ENCODE measurements around the gene C8G. TPM values are rescaled to one million over a fixed set of nuclear protein-coding genes. Genes with fewer than 3 reads are reported as not detected.

Gene C8G
- total RNA-seq, 1 experiment from 2014 or later = 0.85 TPM

DNA sequence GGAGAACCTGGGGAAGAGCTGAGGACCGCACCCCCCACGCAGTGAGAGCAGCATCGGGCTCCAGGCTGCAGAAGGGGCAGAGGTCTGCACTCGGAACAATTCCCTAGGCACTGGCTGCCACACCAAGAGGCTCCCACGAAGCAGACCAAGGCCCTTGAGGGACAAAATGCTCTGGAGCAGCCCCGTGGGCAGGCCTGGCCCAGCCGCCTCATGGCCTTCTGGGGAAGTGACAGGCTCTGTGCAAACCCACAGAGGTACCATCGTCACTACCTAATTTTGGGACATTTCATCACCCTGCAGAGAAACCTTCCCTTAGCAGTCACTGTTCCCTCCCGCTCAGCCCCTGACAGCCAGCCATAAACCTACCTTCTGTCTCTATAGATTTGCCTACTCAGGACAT is 16.5 kb upstream of the C8G start (continued):
- TF ChIP-seq, protein P1, sequence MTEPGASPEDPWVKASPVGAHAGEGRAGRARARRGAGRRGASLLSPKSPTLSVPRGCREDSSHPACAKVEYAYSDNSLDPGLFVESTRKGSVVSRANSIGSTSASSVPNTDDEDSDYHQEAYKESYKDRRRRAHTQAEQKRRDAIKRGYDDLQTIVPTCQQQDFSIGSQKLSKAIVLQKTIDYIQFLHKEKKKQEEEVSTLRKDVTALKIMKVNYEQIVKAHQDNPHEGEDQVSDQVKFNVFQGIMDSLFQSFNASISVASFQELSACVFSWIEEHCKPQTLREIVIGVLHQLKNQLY (CRISPR knock-in tag; IDR thresholded peaks at IDR 0.05) = no peak
- TF ChIP-seq TEAD4 (CRISPR knock-in tag; IDR thresholded peaks at IDR 0.05) = no peak
- TF ChIP-seq, protein P2, sequence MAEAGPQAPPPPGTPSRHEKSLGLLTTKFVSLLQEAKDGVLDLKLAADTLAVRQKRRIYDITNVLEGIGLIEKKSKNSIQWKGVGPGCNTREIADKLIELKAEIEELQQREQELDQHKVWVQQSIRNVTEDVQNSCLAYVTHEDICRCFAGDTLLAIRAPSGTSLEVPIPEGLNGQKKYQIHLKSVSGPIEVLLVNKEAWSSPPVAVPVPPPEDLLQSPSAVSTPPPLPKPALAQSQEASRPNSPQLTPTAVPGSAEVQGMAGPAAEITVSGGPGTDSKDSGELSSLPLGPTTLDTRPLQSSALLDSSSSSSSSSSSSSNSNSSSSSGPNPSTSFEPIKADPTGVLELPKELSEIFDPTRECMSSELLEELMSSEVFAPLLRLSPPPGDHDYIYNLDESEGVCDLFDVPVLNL (CRISPR knock-in tag; IDR thresholded peaks at IDR 0.05; ENCODE audit: borderline replicate concordance, low read depth) = no peak

DNA sequence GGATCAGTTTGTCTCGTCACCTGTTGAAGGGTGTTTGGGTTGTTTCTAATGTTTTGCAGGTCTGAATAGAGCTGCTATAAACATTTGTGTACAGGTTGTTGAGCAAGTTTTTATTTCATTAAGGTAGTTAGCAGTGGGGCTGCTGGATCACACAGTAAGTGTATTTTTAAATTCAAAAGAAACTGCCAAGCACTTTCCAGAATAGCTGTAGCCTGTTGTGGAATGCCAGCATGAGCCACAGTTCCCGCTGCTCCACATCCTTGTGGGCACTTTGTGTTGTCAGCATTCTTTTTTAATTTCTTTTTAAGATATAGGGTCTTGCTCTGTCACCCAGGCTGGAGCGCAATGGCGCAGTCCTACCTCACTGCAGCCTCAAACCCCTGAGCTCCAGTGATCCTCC is 15.0 kb upstream of the C8G start:
- Mint-ChIP-seq H3K27ac (no peak overlapping the region), H3K27me3 (ENCODE audit: low read depth) (no peaks in the 10 kb centered on the region), H3K4me3 (no peak overlapping the region), H3K36me3 (peaks cover 49% of the 10 kb centered on the region), H3K9me3 (peaks cover 3% of the 10 kb centered on the region; the same call in 1 of the 2 replicates), H3K4me1 (peaks cover 6% of the 10 kb centered on the region)
- CTCF ChIA-PET = interaction anchor here (0.6 kb wide), 1 partner anchor 119 kb away, joined by 3 read pairs; no protein-coding TSS in a partner anchor
- no peak for ATAC-seq
- DNase-seq (ENCODE audit: low spot score) = no peak
- TF ChIP-seq MYBL2 (CRISPR knock-in tag; IDR thresholded peaks at IDR 0.05) = no peak
- TF ChIP-seq NFATC4 (CRISPR knock-in tag; IDR thresholded peaks at IDR 0.05) = no peak
- TF ChIP-seq, protein P3, sequence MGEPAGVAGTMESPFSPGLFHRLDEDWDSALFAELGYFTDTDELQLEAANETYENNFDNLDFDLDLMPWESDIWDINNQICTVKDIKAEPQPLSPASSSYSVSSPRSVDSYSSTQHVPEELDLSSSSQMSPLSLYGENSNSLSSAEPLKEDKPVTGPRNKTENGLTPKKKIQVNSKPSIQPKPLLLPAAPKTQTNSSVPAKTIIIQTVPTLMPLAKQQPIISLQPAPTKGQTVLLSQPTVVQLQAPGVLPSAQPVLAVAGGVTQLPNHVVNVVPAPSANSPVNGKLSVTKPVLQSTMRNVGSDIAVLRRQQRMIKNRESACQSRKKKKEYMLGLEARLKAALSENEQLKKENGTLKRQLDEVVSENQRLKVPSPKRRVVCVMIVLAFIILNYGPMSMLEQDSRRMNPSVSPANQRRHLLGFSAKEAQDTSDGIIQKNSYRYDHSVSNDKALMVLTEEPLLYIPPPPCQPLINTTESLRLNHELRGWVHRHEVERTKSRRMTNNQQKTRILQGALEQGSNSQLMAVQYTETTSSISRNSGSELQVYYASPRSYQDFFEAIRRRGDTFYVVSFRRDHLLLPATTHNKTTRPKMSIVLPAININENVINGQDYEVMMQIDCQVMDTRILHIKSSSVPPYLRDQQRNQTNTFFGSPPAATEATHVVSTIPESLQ (CRISPR knock-in tag; IDR thresholded peaks at IDR 0.05) = no peak
- TF ChIP-seq, protein P4, sequence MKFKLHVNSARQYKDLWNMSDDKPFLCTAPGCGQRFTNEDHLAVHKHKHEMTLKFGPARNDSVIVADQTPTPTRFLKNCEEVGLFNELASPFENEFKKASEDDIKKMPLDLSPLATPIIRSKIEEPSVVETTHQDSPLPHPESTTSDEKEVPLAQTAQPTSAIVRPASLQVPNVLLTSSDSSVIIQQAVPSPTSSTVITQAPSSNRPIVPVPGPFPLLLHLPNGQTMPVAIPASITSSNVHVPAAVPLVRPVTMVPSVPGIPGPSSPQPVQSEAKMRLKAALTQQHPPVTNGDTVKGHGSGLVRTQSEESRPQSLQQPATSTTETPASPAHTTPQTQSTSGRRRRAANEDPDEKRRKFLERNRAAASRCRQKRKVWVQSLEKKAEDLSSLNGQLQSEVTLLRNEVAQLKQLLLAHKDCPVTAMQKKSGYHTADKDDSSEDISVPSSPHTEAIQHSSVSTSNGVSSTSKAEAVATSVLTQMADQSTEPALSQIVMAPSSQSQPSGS (CRISPR knock-in tag; IDR thresholded peaks at IDR 0.05; ENCODE audit: borderline replicate concordance, low read depth) = no peak
- TF ChIP-seq, protein P5, sequence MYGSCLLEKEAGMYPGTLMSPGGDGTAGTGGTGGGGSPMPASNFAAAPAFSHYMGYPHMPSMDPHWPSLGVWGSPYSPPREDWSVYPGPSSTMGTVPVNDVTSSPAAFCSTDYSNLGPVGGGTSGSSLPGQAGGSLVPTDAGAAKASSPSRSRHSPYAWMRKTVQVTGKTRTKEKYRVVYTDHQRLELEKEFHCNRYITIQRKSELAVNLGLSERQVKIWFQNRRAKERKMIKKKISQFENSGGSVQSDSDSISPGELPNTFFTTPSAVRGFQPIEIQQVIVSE (CRISPR knock-in tag; IDR thresholded peaks at IDR 0.05; ENCODE audit: borderline replicate concordance) = no peak
- TF ChIP-seq CREB1 (CRISPR knock-in tag; IDR thresholded peaks at IDR 0.05) = no peak
- no peak for TF ChIP-seq NFE2L1 (CRISPR knock-in tag; IDR thresholded peaks at IDR 0.05)
- TF ChIP-seq PRRX2 (CRISPR knock-in tag; IDR thresholded peaks at IDR 0.05) = no peak
- TF ChIP-seq GTF2I (CRISPR knock-in tag; conservative IDR thresholded peaks at IDR 0.05) = no peak
- TF ChIP-seq, protein P6, sequence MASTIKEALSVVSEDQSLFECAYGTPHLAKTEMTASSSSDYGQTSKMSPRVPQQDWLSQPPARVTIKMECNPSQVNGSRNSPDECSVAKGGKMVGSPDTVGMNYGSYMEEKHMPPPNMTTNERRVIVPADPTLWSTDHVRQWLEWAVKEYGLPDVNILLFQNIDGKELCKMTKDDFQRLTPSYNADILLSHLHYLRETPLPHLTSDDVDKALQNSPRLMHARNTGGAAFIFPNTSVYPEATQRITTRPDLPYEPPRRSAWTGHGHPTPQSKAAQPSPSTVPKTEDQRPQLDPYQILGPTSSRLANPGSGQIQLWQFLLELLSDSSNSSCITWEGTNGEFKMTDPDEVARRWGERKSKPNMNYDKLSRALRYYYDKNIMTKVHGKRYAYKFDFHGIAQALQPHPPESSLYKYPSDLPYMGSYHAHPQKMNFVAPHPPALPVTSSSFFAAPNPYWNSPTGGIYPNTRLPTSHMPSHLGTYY (CRISPR knock-in tag; IDR thresholded peaks at IDR 0.05) = no peak
- TF ChIP-seq, protein P7, sequence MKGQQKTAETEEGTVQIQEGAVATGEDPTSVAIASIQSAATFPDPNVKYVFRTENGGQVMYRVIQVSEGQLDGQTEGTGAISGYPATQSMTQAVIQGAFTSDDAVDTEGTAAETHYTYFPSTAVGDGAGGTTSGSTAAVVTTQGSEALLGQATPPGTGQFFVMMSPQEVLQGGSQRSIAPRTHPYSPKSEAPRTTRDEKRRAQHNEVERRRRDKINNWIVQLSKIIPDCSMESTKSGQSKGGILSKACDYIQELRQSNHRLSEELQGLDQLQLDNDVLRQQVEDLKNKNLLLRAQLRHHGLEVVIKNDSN (CRISPR knock-in tag; IDR thresholded peaks at IDR 0.05) = no peak
- TF ChIP-seq ATF1 (CRISPR knock-in tag; IDR thresholded peaks at IDR 0.05) = no peak
- TF ChIP-seq, protein P8, sequence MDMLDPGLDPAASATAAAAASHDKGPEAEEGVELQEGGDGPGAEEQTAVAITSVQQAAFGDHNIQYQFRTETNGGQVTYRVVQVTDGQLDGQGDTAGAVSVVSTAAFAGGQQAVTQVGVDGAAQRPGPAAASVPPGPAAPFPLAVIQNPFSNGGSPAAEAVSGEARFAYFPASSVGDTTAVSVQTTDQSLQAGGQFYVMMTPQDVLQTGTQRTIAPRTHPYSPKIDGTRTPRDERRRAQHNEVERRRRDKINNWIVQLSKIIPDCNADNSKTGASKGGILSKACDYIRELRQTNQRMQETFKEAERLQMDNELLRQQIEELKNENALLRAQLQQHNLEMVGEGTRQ (CRISPR knock-in tag; IDR thresholded peaks at IDR 0.05) = no peak
- TF ChIP-seq, protein P9, sequence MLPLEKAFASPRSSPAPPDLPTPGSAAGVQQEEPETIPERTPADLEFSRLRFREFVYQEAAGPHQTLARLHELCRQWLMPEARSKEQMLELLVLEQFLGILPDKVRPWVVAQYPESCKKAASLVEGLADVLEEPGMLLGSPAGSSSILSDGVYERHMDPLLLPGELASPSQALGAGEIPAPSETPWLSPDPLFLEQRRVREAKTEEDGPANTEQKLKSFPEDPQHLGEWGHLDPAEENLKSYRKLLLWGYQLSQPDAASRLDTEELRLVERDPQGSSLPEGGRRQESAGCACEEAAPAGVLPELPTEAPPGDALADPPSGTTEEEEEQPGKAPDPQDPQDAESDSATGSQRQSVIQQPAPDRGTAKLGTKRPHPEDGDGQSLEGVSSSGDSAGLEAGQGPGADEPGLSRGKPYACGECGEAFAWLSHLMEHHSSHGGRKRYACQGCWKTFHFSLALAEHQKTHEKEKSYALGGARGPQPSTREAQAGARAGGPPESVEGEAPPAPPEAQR (CRISPR knock-in tag; IDR thresholded peaks at IDR 0.05) = no peak
- TF ChIP-seq, protein P10, sequence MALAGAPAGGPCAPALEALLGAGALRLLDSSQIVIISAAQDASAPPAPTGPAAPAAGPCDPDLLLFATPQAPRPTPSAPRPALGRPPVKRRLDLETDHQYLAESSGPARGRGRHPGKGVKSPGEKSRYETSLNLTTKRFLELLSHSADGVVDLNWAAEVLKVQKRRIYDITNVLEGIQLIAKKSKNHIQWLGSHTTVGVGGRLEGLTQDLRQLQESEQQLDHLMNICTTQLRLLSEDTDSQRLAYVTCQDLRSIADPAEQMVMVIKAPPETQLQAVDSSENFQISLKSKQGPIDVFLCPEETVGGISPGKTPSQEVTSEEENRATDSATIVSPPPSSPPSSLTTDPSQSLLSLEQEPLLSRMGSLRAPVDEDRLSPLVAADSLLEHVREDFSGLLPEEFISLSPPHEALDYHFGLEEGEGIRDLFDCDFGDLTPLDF (CRISPR knock-in tag; IDR thresholded peaks at IDR 0.05) = no peak
- TF ChIP-seq, protein P11, sequence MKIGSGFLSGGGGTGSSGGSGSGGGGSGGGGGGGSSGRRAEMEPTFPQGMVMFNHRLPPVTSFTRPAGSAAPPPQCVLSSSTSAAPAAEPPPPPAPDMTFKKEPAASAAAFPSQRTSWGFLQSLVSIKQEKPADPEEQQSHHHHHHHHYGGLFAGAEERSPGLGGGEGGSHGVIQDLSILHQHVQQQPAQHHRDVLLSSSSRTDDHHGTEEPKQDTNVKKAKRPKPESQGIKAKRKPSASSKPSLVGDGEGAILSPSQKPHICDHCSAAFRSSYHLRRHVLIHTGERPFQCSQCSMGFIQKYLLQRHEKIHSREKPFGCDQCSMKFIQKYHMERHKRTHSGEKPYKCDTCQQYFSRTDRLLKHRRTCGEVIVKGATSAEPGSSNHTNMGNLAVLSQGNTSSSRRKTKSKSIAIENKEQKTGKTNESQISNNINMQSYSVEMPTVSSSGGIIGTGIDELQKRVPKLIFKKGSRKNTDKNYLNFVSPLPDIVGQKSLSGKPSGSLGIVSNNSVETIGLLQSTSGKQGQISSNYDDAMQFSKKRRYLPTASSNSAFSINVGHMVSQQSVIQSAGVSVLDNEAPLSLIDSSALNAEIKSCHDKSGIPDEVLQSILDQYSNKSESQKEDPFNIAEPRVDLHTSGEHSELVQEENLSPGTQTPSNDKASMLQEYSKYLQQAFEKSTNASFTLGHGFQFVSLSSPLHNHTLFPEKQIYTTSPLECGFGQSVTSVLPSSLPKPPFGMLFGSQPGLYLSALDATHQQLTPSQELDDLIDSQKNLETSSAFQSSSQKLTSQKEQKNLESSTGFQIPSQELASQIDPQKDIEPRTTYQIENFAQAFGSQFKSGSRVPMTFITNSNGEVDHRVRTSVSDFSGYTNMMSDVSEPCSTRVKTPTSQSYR (CRISPR knock-in tag; IDR thresholded peaks at IDR 0.05) = no peak
- TF ChIP-seq HMGA2 (CRISPR knock-in tag; IDR thresholded peaks at IDR 0.05) = no peak
- POLR2A ChIA-PET = no interaction called here

All from WTC11 (cell line).